SK-MEL-5 (cell line): Measurements from ENCODE around the gene RNU7-1. TPM values are rescaled to one million over a fixed set of nuclear protein-coding genes. Genes with fewer than 3 reads are reported as not detected.

ENCODE experiments used
- DNase-seq: peaks from one replicate; pipeline ENCODE4 v3.0.0-alpha.2; 2016; ENCODE audit warnings: low read depth, low spot score
- in situ Hi-C: cut with HindIII; loops from 2 replicates; pipeline ENCODE4 v1.10.0; 2016; ENCODE audit warnings: low sequenced_read_pairs, high pct_unique_total_duplicates, low pct_unique_long_range_greater_than_20kb
- total RNA-seq: library from RNA; depleted of rRNA; stranded (reverse); fragments of >200 nt; shearing (Covaris generic); gene quantifications from 2 replicates; pipeline ENCODE4 v1.2.3, GENCODE V29; 2014

Gene RNU7-1
- total RNA-seq, 1 experiment from 2014 or later: not detected

- no peak for DNase-seq
- in situ Hi-C loops: no loop called here
Measured at GRCh38 chr12:6932766-6933165, 10.8 kb upstream of the RNU7-1 start.

GRCh38 chr12:6934110-6934509 is 9.5 kb upstream of the RNU7-1 start:
- no peak for DNase-seq
- in situ Hi-C loops: no loop called here

GRCh38 chr12:6935371-6936193 is 8.0 kb upstream of the RNU7-1 start:
- in situ Hi-C loops: no loop called here

GRCh38 chr12:6936194-6936635 is 7.4 kb upstream of the RNU7-1 start:
- in situ Hi-C loops: no loop called here
- no peak for DNase-seq

More at GRCh38 chr12:6935371-6936193, 8.0 kb upstream of the RNU7-1 start:
- no peak for DNase-seq

DNA sequence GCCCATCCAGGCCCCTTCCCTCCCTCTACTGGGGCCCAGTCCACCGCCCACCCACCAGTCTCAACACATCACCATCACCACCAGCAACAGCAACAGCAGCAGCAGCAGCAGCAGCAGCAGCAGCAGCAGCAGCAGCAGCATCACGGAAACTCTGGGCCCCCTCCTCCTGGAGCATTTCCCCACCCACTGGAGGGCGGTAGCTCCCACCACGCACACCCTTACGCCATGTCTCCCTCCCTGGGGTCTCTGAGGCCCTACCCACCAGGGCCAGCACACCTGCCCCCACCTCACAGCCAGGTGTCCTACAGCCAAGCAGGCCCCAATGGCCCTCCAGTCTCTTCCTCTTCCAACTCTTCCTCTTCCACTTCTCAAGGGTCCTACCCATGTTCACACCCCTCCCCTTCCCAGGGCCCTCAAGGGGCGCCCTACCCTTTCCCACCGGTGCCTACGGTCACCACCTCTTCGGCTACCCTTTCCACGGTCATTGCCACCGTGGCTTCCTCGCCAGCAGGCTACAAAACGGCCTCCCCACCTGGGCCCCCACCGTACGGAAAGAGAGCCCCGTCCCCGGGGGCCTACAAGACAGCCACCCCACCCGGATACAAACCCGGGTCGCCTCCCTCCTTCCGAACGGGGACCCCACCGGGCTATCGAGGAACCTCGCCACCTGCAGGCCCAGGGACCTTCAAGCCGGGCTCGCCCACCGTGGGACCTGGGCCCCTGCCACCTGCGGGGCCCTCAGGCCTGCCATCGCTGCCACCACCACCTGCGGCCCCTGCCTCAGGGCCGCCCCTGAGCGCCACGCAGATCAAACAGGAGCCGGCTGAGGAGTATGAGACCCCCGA is 6.8 kb upstream of the RNU7-1 start:
- DNase-seq: no peak
- in situ Hi-C loops: no loop called here

GRCh38 chr12:6937481-6938352 is 5.9 kb upstream of the RNU7-1 start:
- peak; percentile 95 for DNase-seq
- in situ Hi-C loops: no loop called here

GRCh38 chr12:6938353-6939190 is 5.0 kb upstream of the RNU7-1 start:
- in situ Hi-C loops: no loop called here
- no peak for DNase-seq

GRCh38 chr12:6939191-6939540 is 4.5 kb upstream of the RNU7-1 start:
- in situ Hi-C loops: no loop called here
- no peak for DNase-seq

DNA sequence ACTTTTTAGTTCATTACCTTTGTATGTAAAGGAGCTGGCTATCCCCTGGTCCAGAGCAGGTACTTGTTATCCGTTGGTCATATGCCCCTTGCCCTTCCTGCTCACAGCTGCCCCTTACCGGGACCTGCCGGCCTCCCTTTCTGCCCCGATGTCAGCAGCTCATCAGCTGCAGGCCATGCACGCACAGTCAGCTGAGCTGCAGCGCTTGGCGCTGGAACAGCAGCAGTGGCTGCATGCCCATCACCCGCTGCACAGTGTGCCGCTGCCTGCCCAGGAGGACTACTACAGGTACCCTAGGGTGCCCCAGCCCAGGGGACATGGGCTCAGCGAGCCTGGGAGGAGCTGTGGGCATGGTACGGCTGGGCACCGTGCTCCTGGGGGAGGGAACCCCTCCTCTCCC is 2.3 kb upstream of the RNU7-1 start:
- DNase-seq: no peak

GRCh38 chr12:6941782-6942181 is 1.8 kb upstream of the RNU7-1 start:
- no peak for DNase-seq
- in situ Hi-C loops: no loop called here

More for the DNA sequence above, 2.3 kb upstream of the RNU7-1 start:
- in situ Hi-C loops: no loop called here

- in situ Hi-C loops: no loop called here
- DNase-seq: no peak
Measured at GRCh38 chr12:6942331-6942665, 1.3 kb upstream of the RNU7-1 start.

- in situ Hi-C loops: no loop called here
- peak; percentile 93 for DNase-seq
Measured at GRCh38 chr12:6943389-6943721, 261 bp upstream of the RNU7-1 start.

GRCh38 chr12:6944381-6945186 is 968 bp downstream of the RNU7-1 start:
- in situ Hi-C loops: no loop called here
- DNase-seq: peak; percentile 97

GRCh38 chr12:6945613-6946012 is 2.0 kb downstream of the RNU7-1 start:
- in situ Hi-C loops: no loop called here
- no peak for DNase-seq

DNA sequence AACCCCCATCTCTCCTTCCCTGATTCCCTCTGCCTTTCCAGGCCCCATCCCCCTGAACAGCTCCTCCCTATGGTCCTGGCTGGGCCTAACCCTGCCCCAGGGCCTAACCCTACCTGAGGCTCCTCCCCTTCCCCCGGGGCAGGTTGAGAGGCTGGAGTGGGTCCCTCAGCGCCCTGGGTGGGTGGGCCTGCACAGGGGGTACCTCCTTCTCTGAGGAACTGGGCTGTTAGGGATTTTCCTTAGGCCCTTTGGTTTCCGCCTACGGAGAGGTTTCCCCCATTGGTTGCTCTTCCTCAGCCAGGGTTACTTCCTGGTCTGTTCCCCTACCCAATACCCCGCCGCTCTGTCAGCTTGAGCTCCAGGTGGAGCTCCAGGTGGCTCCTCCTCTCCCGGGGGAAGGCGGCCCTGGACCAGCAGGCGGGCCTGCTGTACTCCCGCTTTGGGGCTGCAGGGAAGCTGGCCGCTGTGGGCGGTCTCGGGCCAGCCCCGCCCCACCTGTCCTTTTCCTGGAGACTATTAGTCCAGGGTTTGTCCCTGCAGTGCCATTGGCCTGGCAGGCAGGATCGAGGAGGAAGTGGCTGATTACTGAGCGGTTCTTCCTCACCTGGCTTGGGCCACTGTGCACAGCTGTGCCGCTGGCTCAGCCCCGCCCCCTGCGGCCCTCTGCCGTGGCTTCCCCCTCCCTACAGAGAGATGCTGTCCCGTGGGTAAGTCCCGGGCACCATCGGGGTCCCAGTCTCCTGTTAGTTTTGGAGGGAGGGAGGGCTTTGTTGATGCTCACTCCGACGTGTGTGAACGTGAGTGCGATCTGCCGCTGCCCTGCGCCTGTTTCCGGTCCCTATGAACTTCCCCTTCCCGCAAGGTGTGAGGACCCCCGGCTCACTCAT is 2.7 kb downstream of the RNU7-1 start:
- in situ Hi-C loops: no loop called here
- DNase-seq: no peak

GRCh38 chr12:6946920-6947374 is 3.3 kb downstream of the RNU7-1 start:
- in situ Hi-C loops: no loop called here
- no peak for DNase-seq
